ENCODE measurements around the gene SHC1.

SHC1 gene

GRCh38 chr1:154959426-154959780 lies 11.1 kb downstream of the SHC1 start:
- in situ Hi-C loops (cut with MboI; ENCODE audit: low sequenced_read_pairs), result no loop called here

- in situ Hi-C loops (cut with MboI; ENCODE audit: low sequenced_read_pairs), result no loop called here
Measured at GRCh38 chr1:154958681-154959425, 11.7 kb downstream of the SHC1 start.

DNA sequence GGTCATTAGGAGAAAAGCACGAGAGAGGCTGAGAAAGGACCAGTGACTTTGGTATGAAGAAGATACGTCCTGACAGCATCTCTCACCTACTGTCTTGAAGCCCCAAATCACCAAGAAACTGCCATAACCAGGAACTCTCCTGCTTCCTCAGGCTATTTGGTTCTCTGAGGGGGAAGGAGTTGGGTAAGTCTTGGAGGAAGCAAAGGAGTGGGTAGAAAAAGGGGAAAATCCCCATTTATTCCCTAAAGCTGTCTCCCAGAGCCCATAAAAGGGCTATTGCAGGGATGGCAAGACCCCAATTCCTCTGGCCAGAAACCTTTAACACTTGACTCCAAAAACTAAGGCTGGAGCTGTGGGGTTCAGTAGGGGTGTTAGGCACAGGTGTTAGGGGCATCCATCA lies 12.5 kb downstream of the SHC1 start:
- in situ Hi-C loops (cut with MboI; ENCODE audit: low sequenced_read_pairs), result no loop called here

DNA sequence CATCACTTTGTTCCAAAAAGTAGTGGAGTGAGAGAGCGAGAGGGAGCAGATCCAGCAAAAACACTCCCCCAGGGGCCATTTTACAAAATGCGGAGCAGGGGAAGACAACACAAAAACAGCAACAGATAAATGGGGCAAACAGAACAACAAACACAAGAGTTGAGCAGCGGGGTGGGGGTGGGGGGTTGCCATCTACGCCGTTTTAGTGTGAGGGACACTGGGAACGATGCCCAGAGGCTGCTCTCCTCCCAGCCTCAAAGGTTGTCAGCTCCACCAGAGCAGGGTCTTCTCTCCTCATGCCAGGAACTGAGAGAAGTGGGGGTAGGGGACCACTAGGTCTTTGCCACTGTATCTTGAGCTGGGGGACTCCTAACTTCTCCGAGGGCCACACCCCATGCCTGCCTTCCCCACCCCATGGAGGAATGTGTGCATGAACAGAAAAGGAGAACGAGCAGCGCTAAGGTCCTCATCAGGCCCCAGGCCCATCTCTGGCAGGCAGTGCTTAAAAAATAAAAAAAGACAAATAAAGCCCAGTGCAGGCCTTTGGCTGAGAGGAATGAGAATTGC lies 13.4 kb downstream of the SHC1 start:
- in situ Hi-C loops (cut with MboI; ENCODE audit: low sequenced_read_pairs), result no loop called here

- in situ Hi-C loops (cut with MboI; ENCODE audit: low sequenced_read_pairs), result no loop called here
Measured at GRCh38 chr1:154956544-154956941, 14.0 kb downstream of the SHC1 start.

GRCh38 chr1:154955718-154956543 lies 14.6 kb downstream of the SHC1 start, which contains the start of gene PBXIP1:
TSS of gene PBXIP1 (minus strand) at chr1:154956099. CDS start at chr1:154953721, 2,378 bp downstream.
- in situ Hi-C loops (cut with MboI; ENCODE audit: low sequenced_read_pairs), result no loop called here

DNA sequence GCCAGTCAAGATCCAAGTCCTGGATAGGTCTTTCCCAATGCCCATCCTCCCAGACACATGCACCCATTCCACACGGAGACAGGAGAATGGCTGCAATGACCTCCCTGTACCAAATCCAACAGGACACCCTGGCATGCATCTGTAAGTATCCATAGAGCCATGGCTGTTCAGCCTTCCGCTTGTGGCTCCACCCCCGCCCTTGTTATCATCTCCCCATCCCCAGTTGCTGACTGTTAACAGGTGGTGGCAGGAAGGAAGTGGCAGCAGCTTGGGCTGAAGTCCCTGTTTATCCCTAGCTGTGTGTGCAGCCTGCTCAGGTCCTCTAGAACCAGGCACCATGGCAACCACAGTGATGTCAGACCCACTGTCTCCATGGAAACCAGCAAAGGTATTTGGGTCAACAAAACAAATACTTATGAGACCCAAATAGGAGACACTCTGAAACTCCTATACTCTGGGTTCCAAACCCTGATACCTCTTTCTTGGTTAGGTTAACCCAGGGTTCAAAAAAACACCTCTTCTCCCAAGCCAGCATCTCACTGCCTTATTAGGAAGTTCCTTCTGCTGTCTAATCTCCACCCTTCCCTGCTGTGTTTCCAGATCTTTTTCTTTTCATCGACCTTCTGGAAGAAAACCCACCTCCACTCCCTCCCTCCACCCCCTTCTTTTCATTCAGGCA lies 15.4 kb downstream of the SHC1 start:
- in situ Hi-C loops (cut with MboI; ENCODE audit: low sequenced_read_pairs), result no loop called here

- in situ Hi-C loops (cut with MboI; ENCODE audit: low sequenced_read_pairs), result no loop called here
Measured at GRCh38 chr1:154954541-154954940, 16.0 kb downstream of the SHC1 start.

GRCh38 chr1:154953611-154954038 lies 16.9 kb downstream of the SHC1 start:
- in situ Hi-C loops (cut with MboI; ENCODE audit: low sequenced_read_pairs), result no loop called here

GRCh38 chr1:154952664-154953063 lies 17.9 kb downstream of the SHC1 start:
- in situ Hi-C loops (cut with MboI; ENCODE audit: low sequenced_read_pairs), result no loop called here

GRCh38 chr1:154951901-154952657 lies 18.5 kb downstream of the SHC1 start:
- in situ Hi-C loops (cut with MboI; ENCODE audit: low sequenced_read_pairs), result no loop called here

- in situ Hi-C loops (cut with MboI; ENCODE audit: low sequenced_read_pairs), result no loop called here
Measured at GRCh38 chr1:154948079-154948478, 22.5 kb downstream of the SHC1 start.

- in situ Hi-C loops (cut with MboI; ENCODE audit: low sequenced_read_pairs), result no loop called here
Measured at GRCh38 chr1:154945962-154946850, 24.3 kb downstream of the SHC1 start.

DNA sequence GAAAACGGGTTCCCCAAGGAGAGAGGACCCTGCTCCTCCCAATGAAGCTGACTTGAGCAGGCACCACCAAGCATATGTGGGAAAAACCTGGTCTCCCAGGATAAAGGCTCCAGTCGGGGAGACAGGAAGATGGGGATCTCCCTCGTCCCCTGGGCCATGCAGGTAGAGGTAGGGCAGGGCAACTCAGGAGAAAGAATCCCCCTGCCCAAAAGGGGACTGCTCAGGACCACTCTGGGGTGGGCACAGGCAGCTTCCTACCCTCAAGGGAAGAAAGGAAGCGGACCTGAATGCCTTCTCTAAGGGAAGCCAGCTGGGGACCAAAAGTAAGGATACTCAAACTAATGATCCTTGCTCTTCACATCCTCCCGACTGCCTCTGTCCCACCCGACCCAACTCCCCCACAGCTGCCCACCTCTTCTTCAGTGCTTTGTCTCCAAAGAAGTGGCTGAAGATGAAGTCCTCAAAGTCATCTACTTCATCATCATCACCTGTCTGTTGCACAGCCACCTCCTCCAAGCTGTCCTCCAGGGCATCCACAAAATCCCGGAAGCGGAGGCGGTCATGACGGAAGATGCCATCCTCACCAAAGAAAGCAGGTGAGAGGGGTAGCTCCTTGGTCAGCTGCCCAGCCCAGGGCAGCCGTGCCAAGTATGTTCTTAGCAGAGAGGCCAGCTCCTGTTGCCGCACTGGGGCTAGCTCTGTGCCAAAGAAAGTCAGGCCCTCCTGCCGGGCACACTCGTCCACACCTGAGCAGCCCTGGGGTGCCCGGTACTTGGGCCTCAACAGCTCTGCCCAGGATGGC lies 25.2 kb downstream of the SHC1 start:
- in situ Hi-C loops (cut with MboI; ENCODE audit: low sequenced_read_pairs), result no loop called here

- in situ Hi-C loops (cut with MboI; ENCODE audit: low sequenced_read_pairs), result no loop called here
Measured at GRCh38 chr1:154944401-154945159, 26.0 kb downstream of the SHC1 start.

DNA sequence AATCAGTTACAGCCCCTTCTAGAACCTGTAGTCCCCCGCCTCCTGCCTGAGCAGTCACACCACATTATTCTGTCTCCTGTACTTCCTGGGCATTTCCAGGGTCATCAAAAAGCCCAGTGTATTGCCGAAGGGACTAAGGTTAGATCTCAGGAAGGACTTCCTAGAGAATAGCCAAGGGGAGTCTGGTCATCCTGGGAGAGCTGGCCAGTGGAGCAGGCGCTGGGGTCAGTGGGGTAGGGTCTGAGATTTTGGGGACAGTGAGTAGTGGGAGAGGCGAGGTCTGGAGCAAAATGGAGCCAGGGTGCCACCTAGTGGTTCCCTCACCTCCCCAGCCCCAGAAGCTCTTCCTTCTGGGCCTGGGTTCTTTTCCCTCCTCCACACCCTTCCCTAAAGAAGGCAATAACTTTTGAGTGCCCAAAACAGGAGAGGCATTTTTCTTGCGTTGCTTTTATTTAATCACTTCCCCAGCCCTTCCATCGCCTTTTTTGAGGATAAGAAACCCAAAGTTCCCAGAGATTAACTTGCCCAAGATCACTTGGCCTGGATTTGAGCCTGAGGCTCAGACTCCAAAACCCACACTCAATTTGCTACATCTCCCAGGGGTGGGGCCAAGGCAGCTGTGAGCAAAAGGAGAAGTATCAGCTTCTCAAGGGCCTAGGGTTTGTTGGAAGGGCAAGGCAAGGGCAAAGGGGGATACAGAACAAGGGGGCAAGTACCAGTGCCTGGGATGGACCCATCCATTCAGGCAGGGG lies 26.7 kb downstream of the SHC1 start:
- in situ Hi-C loops (cut with MboI; ENCODE audit: low sequenced_read_pairs), result no loop called here

GRCh38 chr1:154941333-154942013 lies 29.1 kb downstream of the SHC1 start:
- in situ Hi-C loops (cut with MboI; ENCODE audit: low sequenced_read_pairs), result no loop called here
